Panc1 (cell line): ENCODE results near the gene HRCT1.

Source experiments
- POLR2AphosphoS5 ChIP-seq: IDR thresholded peaks from 2 replicates; pipeline ENCODE4 v1.6.1; 2012; ENCODE audit warnings: mild to moderate bottlenecking, low read depth, low read length, moderate library complexity
- SIN3A ChIP-seq: IDR thresholded peaks from 2 replicates; pipeline ENCODE4 v1.6.1; 2012; ENCODE audit warnings: low read depth, mild to moderate bottlenecking, low read length, moderate library complexity, borderline replicate concordance; ENCODE audit not compliant: insufficient read depth
- TCF7L2 ChIP-seq: IDR thresholded peaks from 2 replicates; pipeline ENCODE4 v1.6.1; 2011; ENCODE audit warnings: mild to moderate bottlenecking, low read depth, low read length, inconsistent platforms
- TF ChIP-seq, protein P1 (sequence below): fragments of 450-650 bp; IDR thresholded peaks from 2 replicates; pipeline ENCODE4 v1.5.1; 2017; ENCODE audit warnings: mild to moderate bottlenecking
- TF ChIP-seq, protein P2 (sequence below), 2 experiments: IDR thresholded peaks; 2 replicates each; pipeline ENCODE4 v1.6.1; 2011 to 2012; ENCODE audit warnings: low read depth in 2 of 2, control low read depth in 1 of 2, low read length in 1 of 2, mild to moderate bottlenecking in 1 of 2, moderate library complexity in 1 of 2; ENCODE audit not compliant: insufficient read depth in 1 of 2

DNA sequence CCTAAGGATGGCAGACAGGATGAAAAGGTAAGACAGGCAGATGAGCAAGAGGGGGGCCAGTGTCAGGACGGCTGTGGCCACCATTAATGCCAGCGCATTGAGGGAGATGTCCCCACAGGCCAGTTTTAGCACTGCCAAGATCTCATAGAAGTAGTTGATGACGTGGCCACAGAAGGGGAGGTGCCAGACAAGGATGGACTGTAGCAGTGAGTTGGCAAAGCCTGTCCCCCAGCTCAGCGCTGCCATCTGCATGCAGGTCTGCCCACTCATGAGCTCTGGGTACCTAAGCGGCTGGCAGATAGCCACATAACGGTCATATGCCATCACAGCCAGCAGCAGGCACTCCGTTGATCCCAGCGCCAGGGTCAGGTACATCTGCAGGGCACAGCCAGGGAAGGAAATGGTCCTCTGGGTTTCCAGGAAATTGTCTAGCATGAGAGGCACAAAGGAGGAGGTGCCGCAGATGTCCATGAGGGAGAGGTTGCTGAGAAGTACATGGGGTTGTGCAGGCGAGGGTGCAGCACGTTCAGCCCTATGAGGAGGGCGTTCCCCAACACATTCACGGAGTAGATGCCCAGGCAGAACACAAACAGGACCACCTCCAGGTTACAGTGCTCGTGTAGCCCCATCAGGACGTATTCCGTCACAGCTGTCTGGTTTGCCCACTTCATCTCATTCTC, 46.6 kb upstream of the HRCT1 start:
- no peak for TF ChIP-seq POLR2AphosphoS5
- TF ChIP-seq, protein P1, sequence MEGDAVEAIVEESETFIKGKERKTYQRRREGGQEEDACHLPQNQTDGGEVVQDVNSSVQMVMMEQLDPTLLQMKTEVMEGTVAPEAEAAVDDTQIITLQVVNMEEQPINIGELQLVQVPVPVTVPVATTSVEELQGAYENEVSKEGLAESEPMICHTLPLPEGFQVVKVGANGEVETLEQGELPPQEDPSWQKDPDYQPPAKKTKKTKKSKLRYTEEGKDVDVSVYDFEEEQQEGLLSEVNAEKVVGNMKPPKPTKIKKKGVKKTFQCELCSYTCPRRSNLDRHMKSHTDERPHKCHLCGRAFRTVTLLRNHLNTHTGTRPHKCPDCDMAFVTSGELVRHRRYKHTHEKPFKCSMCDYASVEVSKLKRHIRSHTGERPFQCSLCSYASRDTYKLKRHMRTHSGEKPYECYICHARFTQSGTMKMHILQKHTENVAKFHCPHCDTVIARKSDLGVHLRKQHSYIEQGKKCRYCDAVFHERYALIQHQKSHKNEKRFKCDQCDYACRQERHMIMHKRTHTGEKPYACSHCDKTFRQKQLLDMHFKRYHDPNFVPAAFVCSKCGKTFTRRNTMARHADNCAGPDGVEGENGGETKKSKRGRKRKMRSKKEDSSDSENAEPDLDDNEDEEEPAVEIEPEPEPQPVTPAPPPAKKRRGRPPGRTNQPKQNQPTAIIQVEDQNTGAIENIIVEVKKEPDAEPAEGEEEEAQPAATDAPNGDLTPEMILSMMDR, result no peak
- TF ChIP-seq, protein P2, sequence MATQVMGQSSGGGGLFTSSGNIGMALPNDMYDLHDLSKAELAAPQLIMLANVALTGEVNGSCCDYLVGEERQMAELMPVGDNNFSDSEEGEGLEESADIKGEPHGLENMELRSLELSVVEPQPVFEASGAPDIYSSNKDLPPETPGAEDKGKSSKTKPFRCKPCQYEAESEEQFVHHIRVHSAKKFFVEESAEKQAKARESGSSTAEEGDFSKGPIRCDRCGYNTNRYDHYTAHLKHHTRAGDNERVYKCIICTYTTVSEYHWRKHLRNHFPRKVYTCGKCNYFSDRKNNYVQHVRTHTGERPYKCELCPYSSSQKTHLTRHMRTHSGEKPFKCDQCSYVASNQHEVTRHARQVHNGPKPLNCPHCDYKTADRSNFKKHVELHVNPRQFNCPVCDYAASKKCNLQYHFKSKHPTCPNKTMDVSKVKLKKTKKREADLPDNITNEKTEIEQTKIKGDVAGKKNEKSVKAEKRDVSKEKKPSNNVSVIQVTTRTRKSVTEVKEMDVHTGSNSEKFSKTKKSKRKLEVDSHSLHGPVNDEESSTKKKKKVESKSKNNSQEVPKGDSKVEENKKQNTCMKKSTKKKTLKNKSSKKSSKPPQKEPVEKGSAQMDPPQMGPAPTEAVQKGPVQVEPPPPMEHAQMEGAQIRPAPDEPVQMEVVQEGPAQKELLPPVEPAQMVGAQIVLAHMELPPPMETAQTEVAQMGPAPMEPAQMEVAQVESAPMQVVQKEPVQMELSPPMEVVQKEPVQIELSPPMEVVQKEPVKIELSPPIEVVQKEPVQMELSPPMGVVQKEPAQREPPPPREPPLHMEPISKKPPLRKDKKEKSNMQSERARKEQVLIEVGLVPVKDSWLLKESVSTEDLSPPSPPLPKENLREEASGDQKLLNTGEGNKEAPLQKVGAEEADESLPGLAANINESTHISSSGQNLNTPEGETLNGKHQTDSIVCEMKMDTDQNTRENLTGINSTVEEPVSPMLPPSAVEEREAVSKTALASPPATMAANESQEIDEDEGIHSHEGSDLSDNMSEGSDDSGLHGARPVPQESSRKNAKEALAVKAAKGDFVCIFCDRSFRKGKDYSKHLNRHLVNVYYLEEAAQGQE (IDR thresholded peaks at IDR 0.05; ENCODE audit: insufficient read depth in 1 of 2, low read depth in 2 of 2, low read length in 1 of 2), result no peak
- no peak for TF ChIP-seq SIN3A
- no peak for TF ChIP-seq TCF7L2
